Activated naive CD4-positive, alpha-beta T cell treated with anti-CD3 and anti-CD28 coated beads, Interleukin-2, amount 50 U/mL, for 24 hours (primary cell): Measurements from ENCODE around the gene PCDH12.

Experiments used
- H3K27ac Mint-ChIP-seq: one replicate; pipeline ENCODE4 v1.8.0; 2021; ENCODE audit warnings: mild to moderate bottlenecking, mixed read lengths
- H3K27me3 Mint-ChIP-seq: one replicate; pipeline ENCODE4 v1.8.0; 2021; ENCODE audit warnings: mixed read lengths
- H3K36me3 Mint-ChIP-seq: one replicate; pipeline ENCODE4 v1.8.0; 2021; ENCODE audit warnings: mixed read lengths
- H3K4me1 Mint-ChIP-seq: one replicate; pipeline ENCODE4 v1.8.0; 2021; ENCODE audit warnings: mixed read lengths
- H3K4me3 Mint-ChIP-seq: one replicate; pipeline ENCODE4 v1.8.0; 2021; ENCODE audit warnings: mild to moderate bottlenecking, mixed read lengths
- H3K9me3 Mint-ChIP-seq: one replicate; pipeline ENCODE4 v1.8.0; 2021; ENCODE audit warnings: mixed read lengths

The PCDH12 gene

DNA sequence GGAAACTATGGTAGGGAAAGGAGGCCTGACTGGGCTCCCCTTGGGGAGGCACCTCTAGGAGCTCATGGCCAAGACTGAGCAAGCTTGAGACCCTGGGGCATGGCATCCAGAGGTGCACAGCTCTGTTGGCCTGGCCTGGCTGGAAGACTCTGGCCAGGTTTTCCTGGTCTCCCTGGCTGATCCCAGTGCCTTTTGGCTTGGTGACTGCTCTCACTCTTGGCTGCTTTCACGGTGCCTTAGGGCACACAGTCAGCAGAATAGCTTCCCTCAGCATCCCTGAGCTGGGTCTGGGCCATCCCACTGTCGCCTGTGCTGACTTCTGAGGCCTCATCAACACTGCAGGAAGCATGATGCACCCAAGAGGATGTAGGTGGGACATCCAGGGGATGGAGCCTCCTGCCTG lies 47.7 kb downstream of the PCDH12 start:
- H3K4me3 Mint-ChIP-seq: no peak overlapping the region
- H3K27me3 Mint-ChIP-seq: peaks cover 12% of the 10 kb centered on the region
- no peaks in the 10 kb centered on the region for H3K9me3 Mint-ChIP-seq
- H3K27ac Mint-ChIP-seq: no peak overlapping the region
- H3K36me3 Mint-ChIP-seq: no peaks in the 10 kb centered on the region
- H3K4me1 Mint-ChIP-seq: peaks cover 15% of the 10 kb centered on the region

DNA sequence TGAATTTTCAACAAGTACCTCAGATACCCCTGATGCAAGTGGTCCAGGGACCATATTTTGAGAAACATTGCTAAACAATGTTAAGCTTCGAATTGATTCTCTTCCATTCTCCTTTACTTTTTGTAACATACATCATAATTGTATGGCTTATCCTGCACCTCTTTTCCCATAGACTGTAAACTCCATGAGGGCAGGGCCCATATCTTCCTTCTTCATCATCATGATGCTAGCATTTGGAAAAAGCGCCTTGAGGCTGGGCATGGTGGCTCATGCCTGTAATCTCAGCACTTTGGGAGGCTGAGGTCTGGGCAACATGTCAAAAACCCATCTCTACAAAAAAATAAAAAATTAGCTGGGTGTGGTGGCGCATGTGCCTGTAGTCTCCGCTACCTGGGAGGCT lies 48.8 kb downstream of the PCDH12 start:
- peaks cover 7% of the 10 kb centered on the region for H3K27me3 Mint-ChIP-seq
- no peak overlapping the region for H3K27ac Mint-ChIP-seq
- H3K36me3 Mint-ChIP-seq: no peaks in the 10 kb centered on the region
- no peak overlapping the region for H3K4me3 Mint-ChIP-seq
- no peaks in the 10 kb centered on the region for H3K9me3 Mint-ChIP-seq
- peaks cover 10% of the 10 kb centered on the region for H3K4me1 Mint-ChIP-seq

DNA sequence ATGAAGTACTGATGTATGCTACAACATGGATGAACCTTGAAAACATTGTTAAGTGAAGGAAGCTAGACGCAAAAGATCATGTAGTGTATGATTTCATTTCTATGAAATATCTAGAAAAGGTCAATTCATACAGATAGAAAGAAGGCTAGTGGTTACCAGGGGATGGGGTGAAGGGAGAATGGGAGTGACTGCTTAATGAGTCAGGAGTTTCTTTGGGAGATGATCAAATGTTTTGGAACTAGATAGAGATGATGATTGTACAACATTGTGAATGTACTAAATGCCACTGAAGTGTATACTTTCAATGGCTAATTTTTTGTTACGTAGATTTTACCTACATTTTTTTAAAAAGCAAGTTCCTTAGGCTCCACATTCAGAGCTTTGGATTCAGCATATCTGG lies 49.2 kb downstream of the PCDH12 start:
- H3K9me3 Mint-ChIP-seq: no peaks in the 10 kb centered on the region
- peaks cover 7% of the 10 kb centered on the region for H3K27me3 Mint-ChIP-seq
- H3K4me1 Mint-ChIP-seq: peaks cover 10% of the 10 kb centered on the region
- no peak overlapping the region for H3K27ac Mint-ChIP-seq
- no peak overlapping the region for H3K4me3 Mint-ChIP-seq
- no peaks in the 10 kb centered on the region for H3K36me3 Mint-ChIP-seq

DNA sequence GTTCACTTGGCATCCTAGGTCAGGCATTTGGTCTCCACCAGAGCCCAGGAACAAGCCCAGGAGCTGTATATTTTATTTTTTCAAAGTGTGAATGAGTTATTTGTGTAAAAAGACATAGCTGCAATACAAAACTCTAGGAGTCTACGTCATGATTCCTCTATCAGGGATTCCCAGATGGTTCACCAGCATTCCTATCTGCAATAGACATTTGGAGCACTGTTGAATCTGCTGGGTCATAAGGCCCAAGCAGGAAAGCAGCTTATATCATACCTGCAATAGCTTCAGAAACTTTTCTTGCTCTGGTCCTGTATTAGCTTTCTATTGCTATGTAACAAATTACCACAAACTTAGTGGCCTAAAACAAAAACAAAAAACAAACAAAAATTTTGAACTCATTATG lies 51.0 kb downstream of the PCDH12 start:
- Mint-ChIP-seq H3K27me3 (no peaks in the 10 kb centered on the region), H3K9me3 (no peaks in the 10 kb centered on the region), H3K27ac (no peak overlapping the region), H3K4me3 (no peak overlapping the region), H3K36me3 (no peaks in the 10 kb centered on the region), H3K4me1 (no peaks in the 10 kb centered on the region)

DNA sequence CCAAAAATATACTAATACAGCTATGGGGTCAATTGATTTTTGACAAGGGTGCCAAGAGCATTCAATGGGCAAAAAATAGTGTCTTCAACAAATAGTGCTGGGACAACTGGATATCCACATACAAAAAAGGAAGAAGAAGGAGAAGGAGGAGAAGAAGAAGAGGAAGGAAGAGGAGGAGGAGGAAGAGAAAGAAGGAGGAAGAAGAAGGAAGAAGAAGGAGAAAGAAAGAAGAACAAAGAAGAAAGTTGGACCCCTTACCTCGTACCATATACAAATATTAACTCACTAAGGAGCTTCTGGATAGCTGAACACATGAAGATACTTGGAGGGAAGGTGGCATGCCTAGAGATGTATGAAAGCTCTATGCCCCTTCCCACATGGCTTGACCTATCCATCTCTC lies 51.5 kb downstream of the PCDH12 start:
- H3K36me3 Mint-ChIP-seq: no peaks in the 10 kb centered on the region
- H3K4me1 Mint-ChIP-seq: no peaks in the 10 kb centered on the region
- no peaks in the 10 kb centered on the region for H3K27me3 Mint-ChIP-seq
- H3K27ac Mint-ChIP-seq: no peak overlapping the region
- no peak overlapping the region for H3K4me3 Mint-ChIP-seq
- no peaks in the 10 kb centered on the region for H3K9me3 Mint-ChIP-seq

DNA sequence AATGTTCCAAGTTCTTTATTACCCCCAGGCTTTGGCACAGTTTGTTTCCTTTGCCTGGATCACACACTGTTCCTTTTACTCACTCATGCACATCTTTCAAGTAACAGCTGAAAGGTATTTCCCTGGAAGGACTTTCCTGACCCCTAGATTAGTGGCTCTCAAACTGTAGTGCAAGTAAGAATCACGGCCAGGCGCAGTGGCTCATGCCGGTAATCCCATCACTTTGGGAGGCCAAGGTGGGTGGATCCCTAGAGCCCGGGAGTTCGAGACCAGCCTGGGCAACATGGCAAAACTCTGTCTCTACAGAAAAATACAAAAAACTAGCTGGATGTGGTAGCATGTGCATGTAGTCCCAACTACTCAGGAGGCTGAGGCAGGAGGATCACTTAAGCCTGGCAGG lies 53.5 kb downstream of the PCDH12 start:
- no peaks in the 10 kb centered on the region for H3K27me3 Mint-ChIP-seq
- no peak overlapping the region for H3K4me3 Mint-ChIP-seq
- H3K36me3 Mint-ChIP-seq: no peaks in the 10 kb centered on the region
- H3K27ac Mint-ChIP-seq: no peak overlapping the region
- no peaks in the 10 kb centered on the region for H3K9me3 Mint-ChIP-seq
- H3K4me1 Mint-ChIP-seq: no peaks in the 10 kb centered on the region

DNA sequence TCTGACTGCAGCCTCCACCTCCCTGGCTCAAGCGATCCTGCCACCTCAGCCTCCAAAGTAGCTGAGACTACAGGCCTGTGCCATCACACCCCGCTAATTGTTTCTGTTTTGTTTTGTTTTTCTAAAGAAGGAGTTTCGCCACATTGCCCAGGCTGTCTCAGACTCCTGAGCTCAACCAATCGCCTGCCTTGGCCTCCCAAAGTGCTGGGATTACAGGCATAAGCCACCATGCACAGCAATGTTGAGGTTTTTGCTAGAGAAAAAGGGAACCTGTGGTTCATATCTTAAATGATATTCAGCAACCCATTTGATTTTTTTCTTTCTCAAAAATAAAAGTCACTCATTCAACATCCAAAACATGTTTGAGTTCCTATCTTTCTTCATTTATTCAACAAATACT lies 54.7 kb downstream of the PCDH12 start:
- Mint-ChIP-seq H3K27ac (no peak overlapping the region), H3K36me3 (no peaks in the 10 kb centered on the region), H3K4me3 (no peak overlapping the region), H3K4me1 (no peaks in the 10 kb centered on the region), H3K9me3 (no peaks in the 10 kb centered on the region), H3K27me3 (peaks cover 1% of the 10 kb centered on the region)

DNA sequence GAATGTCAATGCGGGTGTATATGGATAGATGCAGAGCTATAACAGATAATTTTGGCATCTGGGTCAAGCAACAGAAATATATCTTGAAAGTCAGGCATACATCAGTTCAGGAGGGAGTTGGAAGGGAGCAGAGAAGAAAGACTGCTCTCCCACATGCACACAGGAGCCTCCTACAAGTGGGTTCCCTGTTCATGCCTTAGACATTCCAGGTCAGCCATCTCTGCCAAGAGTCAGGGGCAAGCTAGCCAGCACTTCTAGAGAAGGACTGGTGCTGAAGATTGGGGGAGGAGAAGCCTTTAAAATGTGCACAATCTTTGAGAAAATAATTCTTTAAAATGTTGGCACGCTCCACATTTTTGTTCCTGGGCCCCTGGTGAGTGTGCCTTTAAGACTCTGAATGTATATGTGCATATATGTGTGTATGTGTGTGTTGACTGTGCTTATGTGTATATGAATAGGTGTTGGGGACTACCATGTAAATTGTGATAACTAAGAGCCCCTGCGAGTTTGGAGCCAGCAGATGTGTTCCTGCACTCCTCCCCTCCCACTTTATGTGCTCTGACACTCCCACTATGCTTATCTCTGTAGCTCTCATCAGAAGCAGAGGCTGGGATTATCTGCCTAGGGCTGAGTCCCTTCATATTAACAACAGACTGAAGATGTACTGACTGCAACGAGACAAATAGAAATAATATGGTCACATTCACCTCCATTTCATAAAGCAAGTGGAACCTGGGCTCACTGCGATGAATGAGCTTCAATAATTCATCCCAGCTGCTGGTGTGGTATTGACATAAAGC lies 55.8 kb downstream of the PCDH12 start:
- no peaks in the 10 kb centered on the region for H3K9me3 Mint-ChIP-seq
- H3K4me3 Mint-ChIP-seq: no peak overlapping the region
- H3K27me3 Mint-ChIP-seq: peaks cover 1% of the 10 kb centered on the region
- no peak overlapping the region for H3K27ac Mint-ChIP-seq
- H3K4me1 Mint-ChIP-seq: no peaks in the 10 kb centered on the region
- H3K36me3 Mint-ChIP-seq: no peaks in the 10 kb centered on the region

DNA sequence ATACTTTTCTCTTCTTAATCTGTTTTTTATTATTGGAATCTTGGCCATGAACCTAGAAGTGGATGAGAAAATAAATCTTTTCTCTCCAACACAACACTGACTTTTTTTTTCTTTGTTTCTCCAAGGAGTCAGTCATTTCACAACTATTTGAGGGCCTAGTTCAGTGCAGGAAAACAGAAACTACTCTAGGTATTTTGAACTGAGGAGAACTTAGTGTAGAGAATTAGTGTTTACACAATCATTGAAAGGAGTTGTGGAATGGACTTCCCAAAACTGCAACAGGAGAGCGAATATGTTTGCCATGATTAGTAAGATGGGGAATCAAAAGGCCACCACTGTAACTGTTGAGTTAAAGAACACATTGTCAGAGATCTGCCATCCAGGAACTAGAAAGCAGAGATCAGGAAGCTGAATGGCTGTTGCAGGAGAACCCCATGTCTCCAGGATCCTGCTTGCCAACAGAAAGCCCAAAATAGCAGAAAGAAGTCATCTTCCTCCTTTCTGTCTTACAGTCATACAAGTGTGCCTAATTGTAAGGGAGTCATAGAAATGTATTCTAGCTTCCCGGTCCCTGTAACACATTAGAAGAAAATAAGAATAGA lies 59.5 kb downstream of the PCDH12 start:
- H3K36me3 Mint-ChIP-seq: no peaks in the 10 kb centered on the region
- H3K9me3 Mint-ChIP-seq: no peaks in the 10 kb centered on the region
- H3K4me1 Mint-ChIP-seq: no peaks in the 10 kb centered on the region
- no peak overlapping the region for H3K4me3 Mint-ChIP-seq
- H3K27ac Mint-ChIP-seq: no peak overlapping the region
- peaks cover 2% of the 10 kb centered on the region for H3K27me3 Mint-ChIP-seq

DNA sequence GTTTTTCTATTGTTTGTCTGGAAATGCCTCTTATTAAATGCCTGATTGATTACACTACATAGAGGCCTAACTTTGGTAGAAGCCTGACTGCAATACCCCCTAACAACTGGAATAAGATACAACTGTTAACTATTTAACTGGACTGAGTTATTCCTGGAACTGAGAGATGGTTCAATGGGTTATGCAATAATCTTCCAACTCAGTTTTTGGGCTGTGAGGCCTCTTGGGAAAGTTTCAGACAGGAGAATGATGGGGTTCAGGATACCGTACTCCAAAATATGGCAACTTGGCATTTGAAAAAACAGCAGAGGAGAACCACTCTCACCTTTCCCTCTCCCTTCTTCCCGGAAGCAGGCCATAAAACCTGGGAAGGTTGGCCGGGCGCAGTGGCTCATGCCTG lies 60.6 kb downstream of the PCDH12 start:
- Mint-ChIP-seq H3K4me3 (no peak overlapping the region), H3K4me1 (no peaks in the 10 kb centered on the region), H3K36me3 (no peaks in the 10 kb centered on the region), H3K9me3 (no peaks in the 10 kb centered on the region), H3K27me3 (peaks cover 2% of the 10 kb centered on the region), H3K27ac (no peak overlapping the region)
